ENCODE measurements around the gene PTCD3. TPM values are rescaled to one million over a fixed set of nuclear protein-coding genes. Genes with fewer than 3 reads are reported as not detected.

Gene PTCD3
- total RNA-seq, 2 experiments from 2014 or later, result 195 to 200 TPM

DNA sequence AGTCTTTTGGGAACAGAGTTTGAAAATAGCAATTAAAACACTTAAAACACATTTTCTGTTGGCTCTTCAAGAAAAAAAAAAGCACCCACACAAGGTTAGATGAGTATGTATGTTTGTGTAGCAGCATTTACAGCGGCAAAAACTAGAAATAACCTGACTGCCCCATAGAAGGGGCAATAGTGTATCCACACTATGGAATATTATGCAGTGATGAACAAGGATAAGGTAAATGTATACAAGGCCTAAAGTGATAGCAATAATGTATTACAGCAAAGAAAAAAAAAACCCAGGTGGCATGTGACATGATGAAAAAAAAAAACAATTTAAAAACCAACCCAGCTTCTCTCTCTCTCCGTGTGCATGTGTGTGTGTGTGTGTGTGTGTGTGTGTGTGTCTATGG is 35.2 kb upstream of the PTCD3 start:
- H3K27me3 Mint-ChIP-seq (ENCODE audit: low read depth), result no peaks in the 10 kb centered on the region
- H3K9me3 Mint-ChIP-seq, result no peaks in the 10 kb centered on the region
- peaks cover 20% of the 10 kb centered on the region for H3K4me1 Mint-ChIP-seq (ENCODE audit: low read depth)
- intact Hi-C loops (cut with micrococcal nuclease), result loop anchor here (5.0 kb wide), 1 partner anchor 79 kb away; no protein-coding TSS in a partner anchor
- peaks cover 51% of the 10 kb centered on the region for H3K36me3 Mint-ChIP-seq (ENCODE audit: low read depth)
- no peak overlapping the region for H3K4me3 Mint-ChIP-seq
- no peak overlapping the region for H3K27ac Mint-ChIP-seq
- DNase-seq, result no peak
- CTCF ChIA-PET, result interaction anchor here (1.1 kb wide), 1 partner anchor 243 kb away, joined by 3 read pairs; no protein-coding TSS in a partner anchor

DNA sequence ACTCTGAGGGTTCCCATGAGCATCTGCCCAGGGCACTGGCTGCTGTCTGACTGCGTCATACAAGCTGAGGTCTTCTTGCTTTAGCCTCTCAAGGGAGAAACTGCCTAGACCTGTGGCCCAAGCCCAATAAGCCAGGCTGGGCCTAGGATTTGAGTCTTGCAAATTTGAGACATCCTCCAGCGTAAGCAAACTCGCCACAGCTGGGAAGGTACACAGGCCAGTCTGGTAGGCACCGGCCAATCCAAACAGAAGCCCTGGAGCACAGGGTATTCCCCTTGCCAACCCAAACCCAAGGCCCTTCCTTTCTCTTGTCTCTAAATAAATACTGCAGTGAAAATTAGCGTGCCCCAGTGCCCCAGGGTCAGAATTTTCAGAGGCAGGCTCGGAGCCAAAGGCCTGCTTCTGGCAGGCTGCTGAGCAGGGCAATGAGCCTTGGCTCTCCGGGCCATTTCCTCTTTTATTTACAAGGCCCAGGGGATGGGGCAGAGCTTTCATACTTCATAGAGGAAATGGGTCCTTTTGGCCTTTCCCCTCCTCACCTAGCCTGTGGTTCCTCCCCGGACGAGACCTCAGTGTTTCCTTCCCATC is 33.7 kb upstream of the PTCD3 start:
- no peaks in the 10 kb centered on the region for H3K27me3 Mint-ChIP-seq (ENCODE audit: low read depth)
- no peak overlapping the region for H3K4me3 Mint-ChIP-seq
- peak overlapping the region; percentile 53 for H3K27ac Mint-ChIP-seq
- peaks cover 59% of the 10 kb centered on the region for H3K36me3 Mint-ChIP-seq (ENCODE audit: low read depth)
- intact Hi-C loops (cut with micrococcal nuclease), result loop anchor here (5.0 kb wide), 1 partner anchor 80 kb away; no protein-coding TSS in a partner anchor
- no peak for DNase-seq
- H3K4me1 Mint-ChIP-seq (ENCODE audit: low read depth), result peaks cover 14% of the 10 kb centered on the region
- H3K9me3 Mint-ChIP-seq, result no peaks in the 10 kb centered on the region
- CTCF ChIA-PET, result interaction anchor here (1.1 kb wide), 1 partner anchor 245 kb away, joined by 3 read pairs; no protein-coding TSS in a partner anchor

DNA sequence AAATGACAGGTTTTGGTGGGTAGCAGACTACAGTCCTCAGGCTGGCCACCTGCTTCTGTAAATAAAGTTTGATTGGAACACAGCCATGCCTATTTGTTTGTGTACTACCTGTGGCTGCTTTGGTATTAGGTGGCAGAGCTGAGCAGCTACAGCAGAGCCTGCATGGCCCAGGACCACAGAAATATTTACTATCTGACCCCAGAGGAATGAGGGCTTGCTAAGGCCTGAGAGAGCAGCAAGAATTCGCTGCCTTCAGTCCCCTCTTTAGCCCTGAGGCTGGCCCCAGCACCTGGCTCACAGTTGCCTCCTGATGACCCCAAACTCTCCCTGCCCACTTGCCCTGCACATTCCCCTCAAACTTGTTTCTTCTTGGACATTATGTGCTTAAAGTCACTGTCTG is 32.8 kb upstream of the PTCD3 start:
- Mint-ChIP-seq H3K4me1 (ENCODE audit: low read depth) (peaks cover 9% of the 10 kb centered on the region), H3K36me3 (ENCODE audit: low read depth) (peaks cover 64% of the 10 kb centered on the region)

DNA sequence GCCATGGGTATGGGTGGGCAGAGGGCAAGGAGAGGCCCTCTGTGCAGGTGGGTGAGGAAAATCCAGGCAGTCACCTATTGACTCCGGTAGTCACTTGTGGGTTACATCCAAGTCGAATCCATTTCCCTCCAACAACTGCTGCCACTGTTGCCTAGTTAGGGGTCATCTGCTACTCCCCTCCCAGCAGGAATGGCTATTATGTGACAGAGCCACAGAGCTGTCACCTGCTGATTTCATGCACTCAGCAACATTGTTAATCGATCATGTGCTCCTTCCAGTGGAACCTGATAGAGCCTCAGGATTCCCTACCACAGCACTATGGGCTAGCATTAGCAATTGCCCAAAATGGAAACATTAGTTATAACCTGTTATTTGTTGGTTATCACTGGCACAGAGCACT is 31.8 kb upstream of the PTCD3 start:
- Mint-ChIP-seq H3K27me3 (ENCODE audit: low read depth) (no peaks in the 10 kb centered on the region), H3K4me1 (ENCODE audit: low read depth) (peaks cover 5% of the 10 kb centered on the region), H3K4me3 (no peak overlapping the region), H3K36me3 (ENCODE audit: low read depth) (peaks cover 62% of the 10 kb centered on the region), H3K27ac (no peak overlapping the region), H3K9me3 (no peaks in the 10 kb centered on the region)
- intact Hi-C loops (cut with micrococcal nuclease), result loop anchor here (5.0 kb wide), 1 partner anchor 82 kb away; no protein-coding TSS in a partner anchor
- CTCF ChIA-PET, result interaction anchor here (7.0 kb wide), 1 partner anchor 247 kb away, joined by 117 read pairs; no protein-coding TSS in a partner anchor
- DNase-seq, result no peak

More for the DNA sequence above, 32.8 kb upstream of the PTCD3 start:
- CTCF ChIA-PET, result no interaction called here
- Mint-ChIP-seq H3K27ac (no peak overlapping the region), H3K4me3 (no peak overlapping the region), H3K27me3 (ENCODE audit: low read depth) (no peaks in the 10 kb centered on the region), H3K9me3 (no peaks in the 10 kb centered on the region)
- no peak for DNase-seq
- intact Hi-C loops (cut with micrococcal nuclease), result loop anchor here (5.0 kb wide), 1 partner anchor 81 kb away; no protein-coding TSS in a partner anchor

DNA sequence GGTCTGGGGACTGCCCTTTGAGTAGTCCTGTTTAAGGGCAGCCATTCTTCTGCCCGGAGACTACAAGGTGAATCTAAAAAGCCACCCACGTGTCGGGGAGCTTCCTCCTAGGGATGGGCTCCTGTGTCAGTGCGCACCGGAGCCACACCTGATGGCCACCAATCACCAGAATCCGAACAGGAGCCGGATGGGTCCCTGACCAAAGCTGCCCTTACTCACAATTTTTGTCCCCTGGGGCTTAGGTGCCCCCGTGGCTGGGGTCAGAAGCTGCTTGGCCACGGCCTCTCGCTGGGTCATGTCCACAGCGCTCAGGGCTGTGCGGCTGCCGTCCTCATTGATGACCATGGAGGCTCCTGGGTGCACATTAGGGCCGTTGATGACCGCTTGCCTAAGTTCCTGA is 31.2 kb upstream of the PTCD3 start:
- CTCF ChIA-PET, result interaction anchor here (7.0 kb wide), 1 partner anchor 248 kb away, joined by 117 read pairs; no protein-coding TSS in a partner anchor
- intact Hi-C loops (cut with micrococcal nuclease), result loop anchor here (5.0 kb wide), 1 partner anchor 83 kb away; no protein-coding TSS in a partner anchor

DNA sequence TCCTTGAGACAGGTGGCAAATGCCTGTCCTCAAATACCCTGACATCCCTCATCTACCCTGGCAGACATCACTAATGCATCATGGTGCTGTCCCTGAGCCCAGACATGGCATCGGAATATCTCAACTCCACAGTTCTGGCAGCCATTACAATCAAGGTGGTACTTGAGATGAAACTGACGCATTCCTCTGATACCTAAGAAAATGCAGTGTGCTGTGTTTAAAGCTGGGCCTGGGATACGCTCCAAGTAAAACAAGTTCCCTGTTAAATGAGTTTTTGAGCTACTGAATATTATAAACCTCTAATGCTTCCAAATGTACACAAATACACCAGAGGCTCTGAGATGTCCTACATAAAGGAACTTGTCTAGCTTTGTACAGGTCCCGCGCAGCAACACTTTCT is 30.1 kb upstream of the PTCD3 start:
- no peak for DNase-seq
- intact Hi-C loops (cut with micrococcal nuclease), result no loop called here
- CTCF ChIA-PET, result interaction anchor here (0.8 to 7.0 kb wide), 2 partner anchors 34 to 249 kb away, joined by 3 to 117 read pairs; no protein-coding TSS in a partner anchor
- no peaks in the 10 kb centered on the region for H3K27me3 Mint-ChIP-seq (ENCODE audit: low read depth)
- peaks cover 15% of the 10 kb centered on the region for H3K4me1 Mint-ChIP-seq (ENCODE audit: low read depth)
- no peaks in the 10 kb centered on the region for H3K9me3 Mint-ChIP-seq
- no peak overlapping the region for H3K27ac Mint-ChIP-seq
- H3K4me3 Mint-ChIP-seq, result no peak overlapping the region
- peaks cover 56% of the 10 kb centered on the region for H3K36me3 Mint-ChIP-seq (ENCODE audit: low read depth)

More for the DNA sequence above, 31.2 kb upstream of the PTCD3 start:
- peaks cover 4% of the 10 kb centered on the region for H3K4me1 Mint-ChIP-seq (ENCODE audit: low read depth)
- H3K27me3 Mint-ChIP-seq (ENCODE audit: low read depth), result no peaks in the 10 kb centered on the region
- H3K27ac Mint-ChIP-seq, result no peak overlapping the region
- peaks cover 61% of the 10 kb centered on the region for H3K36me3 Mint-ChIP-seq (ENCODE audit: low read depth)
- no peak overlapping the region for H3K4me3 Mint-ChIP-seq
- no peak for DNase-seq
- H3K9me3 Mint-ChIP-seq, result no peaks in the 10 kb centered on the region

DNA sequence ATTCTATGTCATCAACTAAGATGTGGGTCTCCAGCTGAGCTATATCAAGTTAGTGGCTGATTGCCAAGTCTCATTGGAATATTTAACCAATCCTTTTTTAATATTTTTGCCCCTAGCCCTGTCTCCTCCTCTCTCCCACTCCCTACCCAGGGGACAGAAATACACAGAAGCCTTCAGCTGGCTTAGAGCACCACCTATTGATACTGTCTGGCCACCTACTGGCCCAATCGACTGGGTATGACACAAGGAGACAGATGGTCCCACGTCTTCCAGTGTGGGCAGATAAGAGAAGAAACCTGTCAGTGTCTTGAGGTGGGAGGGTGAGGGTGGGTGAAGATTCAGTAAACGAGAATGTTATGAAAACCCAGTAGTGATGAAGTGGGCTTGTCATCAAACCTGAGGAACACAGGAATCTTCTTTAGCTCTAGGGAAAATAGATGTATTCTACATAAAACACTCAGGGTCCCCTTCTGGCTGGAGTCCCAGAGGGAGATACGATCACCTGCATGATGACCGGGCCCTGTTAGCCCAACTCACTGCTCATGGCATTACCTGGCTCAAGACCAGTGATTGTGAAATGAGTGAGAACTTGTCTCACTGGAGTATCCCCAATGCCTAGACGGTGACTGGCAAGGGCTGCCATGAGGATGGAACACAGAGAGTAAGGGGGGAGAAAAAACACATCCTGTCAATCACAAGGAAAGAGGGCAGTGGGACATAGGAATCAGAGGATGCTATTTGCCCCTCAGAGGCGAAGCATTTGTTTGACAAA is 27.1 kb upstream of the PTCD3 start:
- Mint-ChIP-seq H3K36me3 (ENCODE audit: low read depth) (peaks cover 46% of the 10 kb centered on the region), H3K27ac (no peak overlapping the region), H3K9me3 (no peaks in the 10 kb centered on the region), H3K4me1 (ENCODE audit: low read depth) (peaks cover 16% of the 10 kb centered on the region), H3K4me3 (no peak overlapping the region), H3K27me3 (ENCODE audit: low read depth) (no peaks in the 10 kb centered on the region)
- intact Hi-C loops (cut with micrococcal nuclease), result no loop called here
- CTCF ChIA-PET, result interaction anchor here (0.6 to 7.0 kb wide), 19 partner anchors 11 to 359 kb away, joined by 3 to 117 read pairs (median 4); no protein-coding TSS in a partner anchor
- DNase-seq, result peak; percentile 53

DNA sequence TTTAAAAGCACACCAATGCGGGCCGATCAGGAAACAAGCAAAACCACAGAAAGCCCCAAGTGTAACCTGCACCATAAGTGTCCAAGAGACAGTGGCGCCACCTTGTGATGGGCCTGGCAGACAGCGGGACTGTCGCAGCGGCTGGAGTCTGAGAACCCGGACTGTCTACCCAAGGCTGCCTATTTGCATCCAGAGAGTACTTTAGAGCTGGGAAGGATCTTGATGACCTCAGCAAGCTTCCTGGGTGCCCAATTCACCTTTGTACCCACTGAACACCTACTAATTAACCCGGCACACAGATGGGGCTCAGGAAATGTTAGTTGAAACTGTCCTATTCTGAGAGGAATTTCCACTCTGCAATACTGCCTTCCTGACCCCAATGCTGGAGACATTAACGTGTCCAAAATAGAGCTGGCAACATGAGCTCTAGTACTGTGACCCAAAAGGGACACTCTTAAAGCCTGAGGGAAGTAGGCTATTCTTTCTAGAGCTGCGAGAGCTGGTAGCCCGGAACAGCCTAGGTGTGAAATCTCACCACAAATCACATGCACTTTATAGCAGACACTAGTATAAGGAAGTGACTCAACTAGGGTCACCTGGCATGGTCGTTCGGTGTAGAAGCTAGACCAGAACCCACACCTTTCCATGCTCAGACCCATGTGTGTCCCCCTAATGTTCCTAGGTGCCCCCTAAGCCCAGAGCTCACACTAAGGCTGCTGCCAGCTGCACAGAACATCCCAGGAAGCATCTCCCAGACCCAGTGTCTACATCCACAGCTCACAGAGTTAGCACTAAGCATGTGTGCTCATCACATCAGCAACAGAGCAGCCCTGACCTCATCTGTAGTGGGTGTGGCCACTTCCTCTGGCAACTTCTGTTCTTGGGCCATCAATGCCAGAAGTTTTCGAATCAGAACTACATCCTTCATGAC is 25.8 kb upstream of the PTCD3 start:
- peaks cover 16% of the 10 kb centered on the region for H3K4me1 Mint-ChIP-seq (ENCODE audit: low read depth)
- DNase-seq, result peak; percentile 91
- H3K4me3 Mint-ChIP-seq, result no peak overlapping the region
- no peaks in the 10 kb centered on the region for H3K9me3 Mint-ChIP-seq
- no peaks in the 10 kb centered on the region for H3K27me3 Mint-ChIP-seq (ENCODE audit: low read depth)
- H3K27ac Mint-ChIP-seq, result no peak overlapping the region
- H3K36me3 Mint-ChIP-seq (ENCODE audit: low read depth), result peaks cover 46% of the 10 kb centered on the region
- CTCF ChIA-PET, result interaction anchor here (0.6 to 7.0 kb wide), 19 partner anchors 9 to 361 kb away, joined by 3 to 117 read pairs (median 5); no protein-coding TSS in a partner anchor
- intact Hi-C loops (cut with micrococcal nuclease), result loop anchor here (1.0 to 10.0 kb wide), 5 partner anchors 41 to 355 kb away; partner anchors contain the start of gene ATOH8

DNA sequence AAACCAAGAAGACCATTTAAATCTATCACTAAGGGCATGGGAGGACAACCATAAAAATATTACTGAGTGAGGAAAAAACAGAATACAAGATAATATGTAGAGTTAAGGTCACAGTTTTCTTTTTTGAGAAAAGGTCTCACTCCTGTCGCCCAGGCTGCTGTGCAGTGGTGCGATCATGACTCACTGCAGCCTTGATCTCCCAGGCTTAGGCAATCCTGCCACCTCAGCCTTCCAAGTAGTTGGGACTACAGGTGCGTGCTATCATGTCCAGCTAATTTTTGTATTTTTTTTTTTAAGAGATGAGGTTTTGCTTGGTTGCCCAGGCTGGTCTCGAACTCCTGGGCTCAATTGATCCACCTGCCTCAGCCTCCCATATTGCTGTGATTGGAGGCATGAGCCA is 24.3 kb upstream of the PTCD3 start:
- Mint-ChIP-seq H3K36me3 (ENCODE audit: low read depth) (peaks cover 42% of the 10 kb centered on the region), H3K27ac (no peak overlapping the region), H3K4me1 (ENCODE audit: low read depth) (peaks cover 16% of the 10 kb centered on the region), H3K4me3 (no peak overlapping the region), H3K9me3 (no peaks in the 10 kb centered on the region), H3K27me3 (ENCODE audit: low read depth) (no peaks in the 10 kb centered on the region)
- DNase-seq, result no peak
- CTCF ChIA-PET, result interaction anchor here (0.6 to 2.0 kb wide), 6 partner anchors 68 to 349 kb away, joined by 3 to 6 read pairs (median 4); no protein-coding TSS in a partner anchor
- intact Hi-C loops (cut with micrococcal nuclease), result loop anchor here (2.0 to 10.0 kb wide), 3 partner anchors 43 to 357 kb away; partner anchors contain the start of gene ATOH8

DNA sequence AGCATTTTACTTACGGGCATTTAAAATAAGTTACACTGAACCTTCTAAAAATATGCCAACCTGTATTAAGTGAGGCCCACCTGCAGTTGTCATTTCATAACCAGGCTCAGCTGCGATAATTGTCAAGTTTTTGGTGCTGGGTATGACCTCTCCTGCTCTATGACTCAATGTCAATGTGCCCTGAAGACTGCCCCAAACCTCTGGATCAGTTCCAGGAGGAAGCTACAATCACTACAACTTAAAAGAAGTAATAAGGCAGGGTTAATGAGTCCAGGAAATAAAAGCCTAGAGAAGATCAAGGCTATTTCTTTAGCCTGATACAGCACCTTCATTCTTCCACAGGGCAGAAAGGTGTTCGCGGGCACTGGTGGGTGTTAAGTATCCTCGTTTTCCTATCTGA is 23.3 kb upstream of the PTCD3 start:
- H3K27me3 Mint-ChIP-seq (ENCODE audit: low read depth), result no peaks in the 10 kb centered on the region
- H3K27ac Mint-ChIP-seq, result no peak overlapping the region
- H3K36me3 Mint-ChIP-seq (ENCODE audit: low read depth), result peaks cover 36% of the 10 kb centered on the region
- no peaks in the 10 kb centered on the region for H3K9me3 Mint-ChIP-seq
- CTCF ChIA-PET, result interaction anchor here (1.2 to 2.0 kb wide), 3 partner anchors 253 to 266 kb away, joined by 3 to 6 read pairs (median 5); no protein-coding TSS in a partner anchor
- peaks cover 16% of the 10 kb centered on the region for H3K4me1 Mint-ChIP-seq (ENCODE audit: low read depth)
- no peak overlapping the region for H3K4me3 Mint-ChIP-seq
- no peak for DNase-seq
- intact Hi-C loops (cut with micrococcal nuclease), result loop anchor here (5.0 to 10.0 kb wide), 2 partner anchors 330 to 358 kb away; partner anchors contain the start of gene ATOH8
